Islet precursor cell (in vitro differentiated cells): Measurements from ENCODE around the gene AARS1.
A peak's percentile ranks its signal among the peaks of the same experiment; 100 is the strongest.
"Not testable (repeated sequence)": the region's sequence is repeated elsewhere in the genome, so short reads cannot be mapped to it uniquely, and the experiment has no call there.

ENCODE experiments used
- DNase-seq: peaks from one replicate; pipeline ENCODE4 v3.0.0-alpha.2; 2018

The AARS1 gene

DNA sequence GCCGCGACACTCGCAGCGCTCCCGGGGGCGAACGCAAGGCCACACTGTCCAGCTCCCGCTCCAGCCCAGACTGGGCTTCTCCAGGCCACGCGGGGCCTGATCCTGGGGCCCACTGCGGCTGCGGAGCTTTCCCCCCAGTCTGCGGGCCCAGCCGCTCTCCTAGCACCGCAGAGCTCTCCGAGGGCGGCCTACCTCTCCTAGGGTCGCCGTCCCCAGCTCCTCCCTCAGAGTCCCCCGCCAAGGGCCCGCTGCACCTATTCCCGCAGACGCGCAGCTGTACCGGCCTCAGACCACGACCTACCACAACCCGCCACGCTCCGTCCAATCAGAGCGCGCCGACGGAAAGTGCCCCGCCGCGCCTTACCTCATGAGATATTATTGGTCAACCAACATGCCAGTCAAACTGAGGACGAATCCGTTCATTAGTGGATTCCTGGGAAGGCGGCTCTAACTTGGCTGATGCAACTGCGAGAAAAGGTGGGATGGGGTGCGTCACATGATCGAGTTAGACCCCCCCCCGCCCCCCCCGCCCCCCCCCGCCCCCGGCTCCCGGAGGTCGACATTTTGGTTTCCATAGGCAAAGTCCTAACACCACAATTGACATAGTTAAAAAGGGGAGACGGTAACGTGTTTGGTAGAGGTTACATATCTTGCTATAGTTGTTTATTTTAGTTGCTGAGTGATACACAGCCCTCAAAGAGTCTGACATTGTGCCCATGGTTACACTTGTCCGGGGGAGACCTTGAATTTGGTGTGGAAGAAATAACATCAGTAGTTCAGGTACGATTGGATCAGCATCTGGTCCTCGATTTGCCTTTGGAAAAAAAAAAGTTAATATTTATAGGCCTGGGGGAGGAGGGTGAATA lies at the start of gene AARS1:
Gene AARS1 (minus strand): TSS at position 278 of the 866 bp plus-strand sequence. CDS start 6,743 bp downstream, outside the sequence.
- DNase-seq, result peak; percentile 99

DNA sequence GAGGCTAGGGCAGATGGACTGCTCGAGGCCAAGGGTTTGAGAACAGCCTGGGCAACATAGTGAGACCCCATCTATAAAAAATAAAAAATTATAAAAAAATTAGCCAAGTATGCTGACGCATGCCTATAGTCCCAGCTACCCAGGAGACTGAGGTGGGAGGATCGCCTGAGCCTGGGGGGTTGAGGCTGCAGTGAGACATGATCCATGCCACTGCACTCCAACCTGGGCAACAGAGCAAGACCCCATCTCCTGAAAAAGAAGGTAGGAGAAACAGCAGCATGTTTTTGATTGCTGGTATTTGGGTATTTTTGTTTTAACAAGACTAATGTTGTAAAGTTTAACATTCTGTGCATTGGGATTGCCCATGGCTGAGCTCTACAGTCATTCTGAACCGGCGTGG lies 48.5 kb upstream of the AARS1 start:
- DNase-seq, result no peak

DNA sequence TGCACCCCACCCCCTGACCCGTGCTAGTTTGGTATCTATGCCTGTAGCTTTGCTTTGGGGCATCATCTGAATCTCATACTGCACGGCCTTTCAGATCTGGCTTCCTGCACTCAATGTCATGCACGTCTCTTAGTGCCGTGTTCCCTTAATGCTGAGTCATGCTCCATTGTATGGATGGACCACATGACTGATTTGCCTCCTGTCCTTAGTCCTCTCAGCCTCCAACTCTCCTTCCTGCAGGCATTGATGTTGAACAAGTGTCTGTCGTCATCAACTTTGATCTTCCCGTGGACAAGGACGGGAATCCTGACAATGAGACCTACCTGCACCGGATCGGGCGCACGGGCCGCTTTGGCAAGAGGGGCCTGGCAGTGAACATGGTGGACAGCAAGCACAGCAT lies 43.4 kb upstream of the AARS1 start:
- DNase-seq, result not testable (repeated sequence)

DNA sequence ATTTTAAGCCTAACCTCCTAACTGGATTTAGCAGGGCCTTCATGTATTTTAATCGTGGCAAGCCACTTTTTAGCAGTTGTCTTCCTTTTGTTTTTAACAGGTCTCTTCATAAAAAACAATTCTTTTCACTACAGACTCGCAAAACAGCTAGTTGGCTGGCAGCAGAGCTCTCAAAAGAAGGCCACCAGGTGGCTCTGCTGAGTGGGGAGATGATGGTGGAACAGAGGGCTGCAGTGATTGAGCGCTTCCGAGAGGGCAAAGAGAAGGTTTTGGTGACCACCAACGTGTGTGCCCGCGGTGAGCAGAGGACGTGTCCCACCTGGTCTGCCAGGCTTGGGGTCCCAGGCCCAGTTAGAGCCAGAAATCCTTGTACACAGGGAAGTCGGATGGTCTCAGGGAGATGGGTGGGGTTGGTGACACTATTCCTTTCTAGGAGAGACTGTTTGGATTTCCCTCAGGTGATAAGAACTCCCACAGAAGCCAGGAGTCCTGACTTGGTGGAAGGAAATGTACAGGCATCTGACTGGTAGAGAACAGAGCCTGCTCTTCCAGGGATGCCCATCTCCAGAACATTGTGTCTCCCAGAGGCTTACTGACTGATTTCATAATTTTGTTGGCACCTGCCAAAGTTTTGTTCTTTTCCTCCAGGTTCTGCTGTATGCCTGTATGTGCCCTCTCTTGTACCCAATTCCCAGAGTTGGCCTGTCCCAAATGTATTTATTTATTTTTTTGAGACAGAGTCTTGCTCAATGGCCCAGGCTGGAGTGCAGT lies 42.5 kb upstream of the AARS1 start:
- DNase-seq, result peak; percentile 63

DNA sequence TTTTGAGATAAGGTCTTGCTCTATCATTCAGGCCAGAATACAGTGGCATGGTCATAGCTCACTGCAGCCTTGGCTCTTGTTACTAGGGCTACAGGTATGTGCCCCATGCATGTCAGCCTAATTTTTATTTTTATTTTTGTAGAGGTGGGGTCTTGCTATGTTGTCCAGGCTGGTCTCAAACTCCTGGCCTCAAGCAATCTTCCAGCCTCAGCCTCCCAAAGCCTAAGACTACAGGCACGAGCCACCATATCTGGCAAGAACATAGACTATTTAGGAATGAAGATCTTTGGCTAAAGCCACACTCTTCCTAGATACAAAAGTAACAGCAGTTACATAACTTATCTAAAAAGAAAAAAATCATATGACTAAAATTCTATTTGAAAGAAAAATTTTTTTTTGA lies 41.8 kb upstream of the AARS1 start:
- no peak for DNase-seq

DNA sequence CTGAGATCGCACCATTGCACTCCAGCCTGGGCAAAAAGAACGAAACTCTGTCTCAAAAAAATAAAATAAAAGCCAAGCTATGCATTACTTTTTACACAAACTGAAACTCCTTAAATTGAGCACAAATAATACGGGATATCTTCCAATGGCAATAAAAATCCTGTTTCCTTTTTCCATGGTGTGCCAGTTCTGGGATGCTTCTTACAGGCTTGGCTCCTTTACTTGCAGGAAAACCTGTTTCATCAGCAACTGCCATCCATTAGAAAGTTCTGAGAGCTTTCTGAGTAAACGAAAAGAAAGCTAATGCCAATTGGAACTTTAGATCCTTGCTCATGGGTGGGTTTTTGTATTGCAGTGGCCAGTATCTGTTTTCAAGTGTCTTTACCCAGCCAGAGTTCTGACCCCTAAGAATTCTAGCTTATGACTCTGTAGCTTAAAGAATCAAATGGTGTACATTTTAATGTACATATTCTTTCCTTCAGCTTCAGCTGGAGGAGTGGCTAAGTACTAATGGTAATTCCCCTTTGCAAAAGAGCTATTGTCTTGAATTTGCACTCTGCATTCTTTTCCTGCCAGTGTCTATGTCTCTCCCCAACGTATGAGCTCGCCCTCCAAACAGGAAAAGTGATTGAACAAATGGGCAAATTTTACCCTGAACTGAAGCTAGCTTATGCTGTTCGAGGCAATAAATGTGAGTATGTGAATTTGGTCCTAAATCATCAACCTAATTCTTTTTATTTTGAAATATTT lies 35.9 kb upstream of the AARS1 start:
- DNase-seq, result no peak

DNA sequence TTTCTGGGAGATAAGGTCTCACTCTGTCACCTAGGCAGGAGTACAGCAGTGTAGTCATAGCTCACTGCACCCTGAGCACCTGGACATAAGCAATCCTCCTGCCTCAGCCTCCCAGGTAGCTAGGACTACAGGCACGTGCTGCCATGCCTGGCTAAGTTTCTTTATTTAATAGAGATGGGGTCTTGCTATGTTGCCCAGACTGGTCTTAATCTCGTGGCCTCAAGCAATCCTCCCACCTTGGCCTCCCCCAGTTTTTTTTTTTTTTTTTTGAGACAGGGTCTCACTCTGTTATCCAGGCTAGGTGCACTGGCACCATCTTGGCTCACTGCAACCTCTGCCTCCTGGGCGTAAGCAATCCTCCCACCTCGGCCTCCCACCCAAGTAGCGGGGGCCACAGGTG lies 30.8 kb upstream of the AARS1 start:
- no peak for DNase-seq

DNA sequence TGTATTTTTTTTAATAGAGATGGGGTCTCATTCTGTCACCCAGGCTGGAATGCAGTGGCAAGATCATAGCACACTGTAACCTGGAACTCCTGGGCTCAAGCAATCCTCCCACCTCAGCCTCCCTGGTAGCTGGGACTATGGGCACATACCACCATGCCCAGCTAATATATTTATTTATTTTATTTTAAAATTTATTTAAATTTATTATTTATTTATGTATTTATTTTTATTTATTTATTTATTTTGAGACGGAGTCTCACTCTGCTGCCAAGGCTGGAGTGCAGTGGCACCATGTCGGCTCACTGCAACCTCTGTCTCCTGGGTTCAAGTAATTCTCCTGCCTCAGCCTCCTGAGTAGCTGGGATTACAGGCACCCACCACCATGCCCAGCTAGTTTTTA lies 18.4 kb upstream of the AARS1 start:
- not testable (repeated sequence) for DNase-seq

DNA sequence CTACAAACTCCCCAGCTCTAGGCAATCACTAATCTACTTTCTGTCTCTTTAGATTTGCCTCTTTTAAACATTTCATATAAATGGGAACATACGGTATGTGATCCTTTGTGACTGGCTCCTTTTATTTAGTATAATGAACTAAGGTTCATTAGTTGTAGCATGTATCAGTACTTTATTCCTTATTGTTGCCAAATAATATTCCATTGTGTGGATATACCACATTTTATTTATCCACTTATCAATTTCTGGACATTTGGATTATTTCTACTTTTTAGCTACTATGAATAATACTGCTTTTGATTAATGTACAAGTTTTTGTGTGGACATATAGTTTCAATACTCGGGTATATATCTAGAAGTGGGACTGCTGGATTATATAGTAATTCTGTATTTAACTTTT lies 17.6 kb upstream of the AARS1 start:
- DNase-seq, result no peak

DNA sequence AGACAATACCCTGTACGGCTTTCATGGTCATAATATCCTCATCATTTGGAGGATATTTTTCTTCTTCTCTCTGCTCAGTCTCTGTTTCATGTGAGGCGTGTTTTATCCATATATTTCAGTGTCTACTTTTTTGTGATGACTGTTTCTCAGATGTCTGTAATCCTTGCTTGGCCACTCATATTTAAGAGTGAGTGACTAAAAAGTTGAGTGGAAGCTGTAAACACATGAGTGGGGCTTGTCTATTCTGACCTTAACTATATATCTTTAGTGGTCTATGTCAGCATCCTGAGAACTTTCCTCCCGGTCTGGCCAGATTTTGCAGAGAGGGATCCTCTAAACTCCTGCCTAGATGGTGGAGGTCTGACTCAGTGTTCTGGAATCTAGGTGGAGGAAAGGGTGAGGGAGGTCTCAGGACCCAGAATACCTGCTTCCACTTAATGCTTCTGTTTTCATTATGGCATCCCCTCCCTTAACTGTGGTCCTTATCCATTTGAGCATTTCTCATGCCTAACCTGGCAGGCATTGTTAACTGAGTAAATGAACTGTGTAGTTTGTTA lies 15.7 kb upstream of the AARS1 start:
- peak; percentile 84 for DNase-seq

DNA sequence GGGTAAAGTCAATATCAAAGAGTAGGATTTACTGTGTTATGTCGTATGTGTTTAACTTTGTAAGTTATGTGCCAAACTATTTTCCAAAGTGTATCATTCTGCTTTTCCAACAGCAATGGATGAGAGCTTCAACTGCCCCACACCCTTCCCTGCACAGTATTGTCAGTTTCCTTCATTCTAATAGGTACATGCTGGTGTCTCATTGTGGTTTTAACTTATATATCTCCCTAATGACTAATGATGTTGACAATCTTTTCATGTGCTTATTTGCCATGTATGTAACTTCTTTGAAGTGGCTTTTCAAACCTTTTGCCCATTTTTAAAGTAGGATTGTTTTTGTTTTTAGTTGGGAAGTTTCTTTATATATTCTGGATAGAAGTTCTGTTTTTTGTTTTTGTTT lies 13.4 kb upstream of the AARS1 start:
- no peak for DNase-seq

DNA sequence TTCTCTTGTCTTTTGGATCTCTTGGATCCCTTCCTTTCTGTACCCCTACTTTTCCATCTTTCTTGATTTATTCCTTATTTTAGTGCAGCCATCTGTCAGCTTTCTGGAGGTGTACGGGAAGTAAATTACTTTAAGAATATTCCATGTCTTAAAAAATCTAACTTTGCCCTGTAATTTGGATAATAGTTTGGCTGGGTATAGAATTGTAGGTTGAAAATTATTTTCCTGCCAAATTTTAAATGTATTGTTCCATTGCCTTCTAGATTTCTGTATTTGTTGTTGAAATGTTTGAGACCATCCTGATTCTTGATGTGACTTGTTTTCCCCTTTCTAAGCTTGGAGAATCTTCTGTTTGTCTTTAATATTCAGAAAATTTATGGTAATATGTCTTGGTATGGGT lies 11.8 kb upstream of the AARS1 start:
- DNase-seq, result no peak

DNA sequence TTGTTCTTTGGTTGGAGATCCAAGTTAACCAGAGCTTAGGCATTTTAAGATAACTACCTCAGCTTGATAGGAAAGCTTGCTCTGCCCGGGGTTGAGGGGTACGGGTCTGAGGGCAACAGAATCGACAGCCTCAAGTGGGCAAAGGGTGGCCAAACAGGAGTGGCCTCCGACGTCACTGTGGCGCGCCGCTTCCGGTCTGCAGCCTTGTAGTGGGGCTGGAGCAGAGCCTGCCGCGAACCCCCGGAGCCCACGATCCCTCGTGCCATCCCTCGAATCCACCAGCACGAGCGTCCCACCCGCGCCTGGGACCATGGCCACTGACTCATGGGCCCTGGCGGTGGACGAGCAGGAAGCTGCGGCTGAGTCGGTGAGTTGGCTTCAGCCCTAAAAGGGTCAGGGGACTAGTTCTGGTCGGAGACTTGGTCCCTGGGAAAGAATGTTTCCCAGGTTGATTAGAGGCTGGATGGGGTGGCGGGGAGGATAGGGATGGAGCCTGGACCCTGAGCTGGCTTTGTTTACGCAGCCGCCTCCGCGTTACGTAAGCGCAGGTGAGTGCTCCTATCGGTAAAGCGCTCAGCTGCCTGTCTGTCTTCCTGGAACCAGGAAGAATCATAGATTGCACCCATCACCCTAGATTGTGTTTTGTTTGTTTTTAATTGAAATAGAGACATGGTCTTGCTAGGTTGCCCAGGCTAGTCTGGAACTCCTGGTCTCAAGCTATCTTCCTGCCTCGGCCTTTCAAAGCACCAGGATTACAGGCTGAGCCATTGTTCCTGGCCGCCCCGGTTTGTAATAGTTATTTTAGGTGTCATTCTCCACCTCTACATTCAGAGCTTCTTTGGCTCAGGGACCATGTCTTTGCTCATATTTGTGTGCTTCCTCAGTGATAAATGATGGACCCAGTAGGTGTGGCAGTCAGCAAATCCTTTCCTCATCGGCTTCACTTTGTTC lies 10.0 kb upstream of the AARS1 start, which contains the start of gene DDX19B:
Gene DDX19B (plus strand): TSS at position 199 of the 951 bp plus-strand sequence. CDS start 112 bp downstream, at position 311.
- DNase-seq, result peak; percentile 82

DNA sequence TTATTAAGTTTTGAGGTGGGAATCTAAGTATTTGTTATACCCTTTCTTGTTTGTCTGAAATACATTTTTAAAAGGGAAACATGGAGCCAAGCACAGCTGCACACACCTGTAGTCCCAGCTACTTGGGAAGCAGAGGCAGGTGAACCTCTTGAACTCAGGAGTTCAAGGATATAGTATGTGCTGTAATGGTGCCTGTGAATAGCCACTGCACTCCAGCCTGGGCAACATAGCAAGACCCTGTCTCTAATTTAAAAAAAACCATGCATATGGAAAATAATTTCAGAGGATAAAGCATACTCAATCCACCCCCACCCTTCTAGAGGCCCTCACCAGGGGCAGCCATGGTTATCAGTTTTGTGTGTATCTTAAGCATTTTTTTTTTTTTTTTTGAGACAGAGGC lies 6.3 kb upstream of the AARS1 start:
- no peak for DNase-seq

DNA sequence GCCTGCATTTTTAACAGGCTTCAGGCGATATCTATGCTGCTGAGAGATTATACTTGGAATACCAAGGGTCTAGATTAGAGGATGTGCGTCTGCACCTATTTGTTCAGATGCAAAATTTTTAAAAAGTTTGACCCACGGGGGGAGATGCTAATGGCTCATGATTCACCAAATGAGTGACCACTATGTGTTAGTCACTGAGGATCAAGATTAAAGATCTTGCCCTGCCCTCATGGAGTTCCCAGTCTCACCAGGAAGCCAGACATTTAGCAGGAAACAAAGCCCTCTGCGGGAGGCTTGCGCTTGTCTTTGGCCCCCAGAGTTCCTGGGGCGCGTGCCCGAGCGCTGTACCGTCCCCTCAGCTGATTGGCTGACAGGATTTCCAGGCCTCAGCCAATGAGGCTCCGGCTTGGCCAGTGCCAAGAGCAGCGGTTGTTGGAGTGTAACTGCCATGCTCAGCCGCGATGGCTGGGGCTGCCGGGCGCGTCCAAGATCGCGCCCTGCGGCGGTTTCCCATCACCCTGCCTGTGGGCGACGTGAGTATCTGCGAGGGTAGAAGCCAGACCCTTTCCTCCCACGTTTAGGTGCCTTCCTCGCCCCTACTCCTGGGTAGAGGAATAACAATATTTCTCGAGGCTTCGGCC lies 5.2 kb upstream of the AARS1 start:
- no peak for DNase-seq

DNA sequence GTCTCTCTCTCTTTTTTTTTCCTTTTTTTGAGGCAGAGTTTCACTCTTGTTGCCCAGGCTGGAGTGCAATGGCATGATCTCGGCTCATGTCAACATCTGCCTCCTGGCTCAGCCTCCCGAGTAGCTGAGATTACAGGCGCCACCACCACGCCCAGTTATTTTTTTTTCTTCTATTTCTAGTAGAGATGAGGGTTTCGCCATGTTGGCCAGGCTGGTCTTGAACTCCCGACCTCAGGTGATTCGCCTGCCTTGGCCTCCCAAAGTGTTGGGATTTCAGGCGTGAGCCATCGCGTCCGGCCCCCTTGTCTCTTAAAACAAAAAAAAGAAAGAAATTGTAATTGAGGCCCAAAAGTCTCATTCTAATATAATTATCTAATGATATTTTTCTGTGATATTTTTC lies 2.8 kb upstream of the AARS1 start:
- not testable (repeated sequence) for DNase-seq

DNA sequence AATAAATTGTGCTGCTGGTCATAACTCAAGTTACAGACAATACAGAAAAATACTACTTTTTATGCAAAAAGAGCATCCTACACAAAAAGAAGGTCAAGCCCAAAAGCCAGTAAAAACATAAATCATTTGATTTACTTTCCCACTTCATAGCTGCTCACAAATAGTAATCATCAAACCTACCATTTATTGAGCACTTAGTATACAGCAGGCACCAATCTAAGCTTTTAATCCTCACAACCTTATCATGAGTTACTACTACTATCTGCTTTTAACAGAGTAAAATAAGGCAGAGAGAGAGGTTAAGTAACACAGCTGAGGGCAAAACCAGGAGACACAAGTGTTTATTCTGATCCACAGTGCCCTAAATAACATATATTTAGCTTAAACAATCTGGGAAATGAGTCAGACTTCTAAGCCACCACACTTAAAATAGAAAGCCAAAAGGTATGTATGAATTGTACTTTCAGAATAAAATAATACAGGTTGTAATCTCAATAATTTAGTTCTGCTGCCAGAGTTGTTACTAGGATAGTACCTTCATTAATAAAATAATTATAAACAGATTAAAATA lies 1.7 kb upstream of the AARS1 start:
- no peak for DNase-seq

DNA sequence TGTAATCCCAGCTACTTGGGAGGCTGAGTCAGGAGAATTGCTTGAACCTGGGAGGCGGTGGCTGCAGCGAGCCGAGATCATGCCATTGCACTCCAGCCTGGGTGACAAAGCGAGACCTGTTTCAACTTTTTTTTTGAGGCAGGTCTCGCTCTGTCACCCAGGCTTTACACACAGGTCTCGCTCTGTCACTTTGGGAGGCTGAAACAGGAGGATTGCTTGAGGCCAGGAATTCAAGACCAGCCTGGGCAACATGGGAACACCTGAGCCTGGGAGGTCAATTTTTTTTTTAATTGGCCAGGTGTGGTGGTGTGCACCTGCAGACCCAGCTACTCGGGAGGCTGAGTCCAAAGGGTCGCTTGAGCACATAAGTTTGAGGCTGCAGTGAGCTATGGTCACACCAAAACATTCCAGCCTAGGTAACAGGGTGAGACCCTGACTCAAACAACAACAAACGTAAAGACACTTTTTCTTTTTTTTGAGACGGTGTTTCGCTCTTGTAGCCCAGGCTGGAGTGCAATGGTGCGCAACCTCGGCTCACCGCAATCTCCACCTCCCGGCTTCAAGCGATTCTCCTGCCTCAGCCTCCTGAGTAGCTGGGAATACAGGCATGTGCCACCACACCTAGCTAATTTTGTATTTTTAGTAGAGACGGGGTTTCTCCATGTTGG lies 1.9 kb downstream of the AARS1 start:
- DNase-seq, result not testable (repeated sequence)

DNA sequence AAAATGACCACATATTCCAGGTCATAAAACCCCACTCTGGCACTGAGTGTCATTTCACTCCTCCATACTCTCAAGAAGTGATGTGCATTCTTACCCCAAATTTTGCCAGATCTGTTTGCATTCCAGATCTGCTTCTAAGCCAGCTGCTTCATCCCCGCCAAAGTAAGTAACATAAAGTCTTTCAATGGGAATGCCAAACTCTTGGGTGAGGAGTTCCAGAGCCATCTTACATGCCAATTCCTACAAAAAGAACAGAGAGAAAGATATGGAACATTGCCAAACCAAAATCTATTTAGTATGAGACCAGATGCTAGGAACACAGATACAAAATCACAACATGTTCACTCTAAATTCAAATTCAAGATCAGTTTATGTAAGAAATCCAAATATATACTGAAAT lies 12.9 kb downstream of the AARS1 start:
- no peak for DNase-seq

DNA sequence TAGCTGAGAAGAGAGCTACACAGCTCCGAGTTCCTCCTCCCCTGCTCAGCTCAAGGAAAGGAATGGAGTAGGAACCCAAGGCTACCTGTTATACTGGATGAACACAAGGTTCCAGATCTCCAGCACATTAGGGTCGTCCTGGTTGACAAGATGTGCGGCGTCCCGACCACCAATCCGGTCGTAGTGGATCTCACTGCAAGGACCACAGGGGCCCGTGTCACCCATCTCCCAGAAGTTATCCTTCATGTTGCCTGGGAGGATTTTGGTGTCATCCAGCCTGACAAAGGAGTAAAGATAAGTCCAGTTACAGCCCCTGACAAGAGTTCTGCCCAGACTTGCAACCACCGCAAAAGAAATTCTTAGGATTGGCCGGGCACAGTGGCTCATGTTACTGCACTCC lies 17.6 kb downstream of the AARS1 start:
- no peak for DNase-seq
